ENCODE measurements around the gene ZFYVE21.

ZFYVE21 gene

GRCh38 chr14:103675957-103676356 lies 39.7 kb upstream of the ZFYVE21 start:
- Histone ChIP-seq H3K27me3 (no peaks in the 10 kb centered on the region), H3K4me1 (ENCODE audit: control insufficient read depth in 1 of 2, insufficient read depth in 1 of 2, low read depth in 1 of 2, low read length in 1 of 2) (no peaks in the 10 kb centered on the region), H3K9me3 (no peaks in the 10 kb centered on the region), H3K36me3 (peaks cover 100% of the 10 kb centered on the region), H3K27ac (no peak overlapping the region), H3K4me3 (ENCODE audit: low read depth in 1 of 2, low read length in 1 of 2) (no peak overlapping the region)
- no peak for TF ChIP-seq CTCF (IDR thresholded peaks at IDR 0.05)

GRCh38 chr14:103676881-103677675 lies 38.5 kb upstream of the ZFYVE21 start:
- Histone ChIP-seq H3K4me1 (ENCODE audit: control insufficient read depth in 1 of 2, insufficient read depth in 1 of 2, low read depth in 1 of 2, low read length in 1 of 2) (no peaks in the 10 kb centered on the region), H3K27me3 (no peaks in the 10 kb centered on the region), H3K4me3 (ENCODE audit: low read depth in 1 of 2, low read length in 1 of 2) (no peak overlapping the region), H3K36me3 (peaks cover 100% of the 10 kb centered on the region), H3K27ac (no peak overlapping the region), H3K9me3 (no peaks in the 10 kb centered on the region)
- no peak for TF ChIP-seq CTCF (IDR thresholded peaks at IDR 0.05)

- Histone ChIP-seq H3K27ac (no peak overlapping the region), H3K36me3 (peaks cover 98% of the 10 kb centered on the region), H3K4me1 (ENCODE audit: control insufficient read depth in 1 of 2, insufficient read depth in 1 of 2, low read depth in 1 of 2, low read length in 1 of 2) (no peaks in the 10 kb centered on the region), H3K4me3 (ENCODE audit: low read depth in 1 of 2, low read length in 1 of 2) (no peak overlapping the region), H3K27me3 (no peaks in the 10 kb centered on the region), H3K9me3 (no peaks in the 10 kb centered on the region)
- no peak for TF ChIP-seq CTCF (IDR thresholded peaks at IDR 0.05)
These were observed 36.3 kb upstream of the ZFYVE21 start for GRCh38 chr14:103679351-103679750.

- Histone ChIP-seq H3K36me3 (peaks cover 98% of the 10 kb centered on the region), H3K27me3 (no peaks in the 10 kb centered on the region), H3K4me1 (ENCODE audit: control insufficient read depth in 1 of 2, insufficient read depth in 1 of 2, low read depth in 1 of 2, low read length in 1 of 2) (no peaks in the 10 kb centered on the region), H3K9me3 (no peaks in the 10 kb centered on the region), H3K27ac (no peak overlapping the region), H3K4me3 (ENCODE audit: low read depth in 1 of 2, low read length in 1 of 2) (no peak overlapping the region)
- TF ChIP-seq CTCF (IDR thresholded peaks at IDR 0.05), result no peak
These were observed 34.9 kb upstream of the ZFYVE21 start for GRCh38 chr14:103680491-103681231.

- TF ChIP-seq CTCF (IDR thresholded peaks at IDR 0.05), result no peak
- H3K9me3 ChIP-seq, result no peaks in the 10 kb centered on the region
- H3K36me3 ChIP-seq, result peaks cover 98% of the 10 kb centered on the region
- H3K4me3 ChIP-seq (ENCODE audit: low read depth in 1 of 2, low read length in 1 of 2), result no peak overlapping the region
- no peaks in the 10 kb centered on the region for H3K4me1 ChIP-seq (ENCODE audit: control insufficient read depth in 1 of 2, insufficient read depth in 1 of 2, low read depth in 1 of 2, low read length in 1 of 2)
- H3K27ac ChIP-seq, result no peak overlapping the region
- H3K27me3 ChIP-seq, result no peaks in the 10 kb centered on the region
These were observed 32.5 kb upstream of the ZFYVE21 start for GRCh38 chr14:103683139-103683538.
